SK-N-MC (cell line): Measurements from ENCODE around the gene TMEM236.

ENCODE experiments used
- EZH2 ChIP-seq: fragments of 200-600 bp; sonication (generic); IDR thresholded peaks from one replicate; pipeline ENCODE4 v1.6.1; 2017; ENCODE audit warnings: antibody characterized with exemption
- FOXP2 ChIP-seq: optimal IDR thresholded peaks from 2 replicates; pipeline ENCODE3; 2011; ENCODE audit warnings: mild to moderate bottlenecking, moderate library complexity; ENCODE audit not compliant: insufficient read depth; ENCODE audit errors: extremely low read length, control extremely low read depth
- POLR2AphosphoS5 ChIP-seq: IDR thresholded peaks from 2 replicates; pipeline ENCODE4 v1.6.1; 2012; ENCODE audit warnings: mild to moderate bottlenecking, low read depth, low read length, borderline replicate concordance

- TF ChIP-seq EZH2, result no peak
- TF ChIP-seq POLR2AphosphoS5, result no peak
- no peak for TF ChIP-seq FOXP2
Measured at GRCh38 chr10:17716161-17716560, 35.8 kb upstream of the TMEM236 start.
